ENCODE results near the gene TPCN2.

Gene TPCN2

GRCh38 chr11:69111624-69112542, 63.2 kb downstream of the TPCN2 start:
- H3K27me3 ChIP-seq (ENCODE audit: insufficient read depth, low read length, poor library complexity) = no peaks in the 10 kb centered on the region
- H4K8ac ChIP-seq (ENCODE audit: low read depth, low read length) = no peak overlapping the region
- H3K79me2 ChIP-seq (ENCODE audit: control insufficient read depth, insufficient read depth, low read length) = no peaks in the 10 kb centered on the region
- H2BK5ac ChIP-seq (ENCODE audit: low read length) = no peak overlapping the region
- no CpG with 5 or more reads among the region's 20 CpGs for WGBS (ENCODE audit: extremely low coverage, insufficient coverage, low lambda C conversion rate)
- H3K23ac ChIP-seq (ENCODE audit: low read length) = no peak overlapping the region
- no peak overlapping the region for H3K4me3 ChIP-seq (ENCODE audit: low read length)
- no peak overlapping the region for H3K4me2 ChIP-seq (ENCODE audit: low read length)
- no peaks in the 10 kb centered on the region for H3K79me1 ChIP-seq (ENCODE audit: low read length)
- no peak overlapping the region for H3K18ac ChIP-seq (ENCODE audit: low read length)
- no peaks in the 10 kb centered on the region for H3K36me3 ChIP-seq (ENCODE audit: control insufficient read depth, insufficient read depth, low read length)
- H3K56ac ChIP-seq (ENCODE audit: low read length) = no peak overlapping the region
- no peak overlapping the region for H2BK120ac ChIP-seq (ENCODE audit: low read depth, low read length)
- no peak overlapping the region for H2BK15ac ChIP-seq (replicated peaks; ENCODE audit: low read depth)
- H3K9ac ChIP-seq (ENCODE audit: low read length) = no peak overlapping the region
- no peak overlapping the region for H3K4ac ChIP-seq (ENCODE audit: low read depth, low read length)
- no peak overlapping the region for H2AK5ac ChIP-seq (ENCODE audit: low read length)
- DNase-seq = no peak
- H4K5ac ChIP-seq (ENCODE audit: low read length) = no peak overlapping the region
- H3K27ac ChIP-seq (ENCODE audit: low read depth, low read length) = no peak overlapping the region
- no peaks in the 10 kb centered on the region for H3K4me1 ChIP-seq (ENCODE audit: control insufficient read depth, low read depth, low read length)

DNA sequence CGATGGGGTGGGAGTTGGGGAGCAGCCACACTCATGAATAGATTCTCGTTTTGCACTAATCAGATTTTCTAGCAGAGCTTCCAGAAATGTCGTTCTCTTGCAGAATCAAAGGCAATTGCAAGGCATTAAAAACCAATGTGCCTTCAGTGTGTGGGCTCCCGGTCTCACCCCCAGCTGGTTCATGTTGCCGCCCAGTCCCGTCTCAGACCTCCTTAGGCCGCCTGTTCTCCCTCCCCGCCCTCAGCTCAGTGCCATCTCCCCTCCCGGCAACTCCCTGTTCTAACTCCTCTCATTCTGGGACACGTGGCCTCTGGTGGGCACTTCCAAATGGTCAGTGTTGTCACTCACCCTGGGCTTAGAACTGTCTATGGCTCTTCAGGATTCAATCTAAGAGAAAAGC, 64.5 kb downstream of the TPCN2 start:
- no peak overlapping the region for H3K56ac ChIP-seq (ENCODE audit: low read length)
- H3K4me3 ChIP-seq (ENCODE audit: low read length) = no peak overlapping the region
- no peak overlapping the region for H3K4ac ChIP-seq (ENCODE audit: low read depth, low read length)
- no peaks in the 10 kb centered on the region for H3K36me3 ChIP-seq (ENCODE audit: control insufficient read depth, insufficient read depth, low read length)
- no peak overlapping the region for H3K4me2 ChIP-seq (ENCODE audit: low read length)
- H3K4me1 ChIP-seq (ENCODE audit: control insufficient read depth, low read depth, low read length) = no peaks in the 10 kb centered on the region
- no peak overlapping the region for H4K5ac ChIP-seq (ENCODE audit: low read length)
- H3K27ac ChIP-seq (ENCODE audit: low read depth, low read length) = no peak overlapping the region
- H2AK5ac ChIP-seq (ENCODE audit: low read length) = no peak overlapping the region
- no peak overlapping the region for H3K23ac ChIP-seq (ENCODE audit: low read length)
- H3K79me2 ChIP-seq (ENCODE audit: control insufficient read depth, insufficient read depth, low read length) = no peaks in the 10 kb centered on the region
- H3K27me3 ChIP-seq (ENCODE audit: insufficient read depth, low read length, poor library complexity) = no peaks in the 10 kb centered on the region
- no peak overlapping the region for H3K18ac ChIP-seq (ENCODE audit: low read length)
- H2BK15ac ChIP-seq (replicated peaks; ENCODE audit: low read depth) = no peak overlapping the region
- no peak overlapping the region for H2BK120ac ChIP-seq (ENCODE audit: low read depth, low read length)
- H3K9ac ChIP-seq (ENCODE audit: low read length) = no peak overlapping the region
- DNase-seq = no peak
- no peak overlapping the region for H2BK5ac ChIP-seq (ENCODE audit: low read length)
- WGBS (ENCODE audit: extremely low coverage, insufficient coverage, low lambda C conversion rate) = no CpG with 5 or more reads among the region's 10 CpGs
- H3K79me1 ChIP-seq (ENCODE audit: low read length) = no peaks in the 10 kb centered on the region
- no peak overlapping the region for H4K8ac ChIP-seq (ENCODE audit: low read depth, low read length)

- no peak overlapping the region for H3K27ac ChIP-seq (ENCODE audit: low read depth, low read length)
- H3K27me3 ChIP-seq (ENCODE audit: insufficient read depth, low read length, poor library complexity) = no peaks in the 10 kb centered on the region
- H4K8ac ChIP-seq (ENCODE audit: low read depth, low read length) = no peak overlapping the region
- H3K79me2 ChIP-seq (ENCODE audit: control insufficient read depth, insufficient read depth, low read length) = no peaks in the 10 kb centered on the region
- H3K79me1 ChIP-seq (ENCODE audit: low read length) = no peaks in the 10 kb centered on the region
- no peak overlapping the region for H3K56ac ChIP-seq (ENCODE audit: low read length)
- no CpG with 5 or more reads among the region's 22 CpGs for WGBS (ENCODE audit: extremely low coverage, insufficient coverage, low lambda C conversion rate)
- no peak overlapping the region for H2AK5ac ChIP-seq (ENCODE audit: low read length)
- no peak overlapping the region for H2BK15ac ChIP-seq (replicated peaks; ENCODE audit: low read depth)
- H3K23ac ChIP-seq (ENCODE audit: low read length) = no peak overlapping the region
- H3K4me3 ChIP-seq (ENCODE audit: low read length) = no peak overlapping the region
- no peak overlapping the region for H3K9ac ChIP-seq (ENCODE audit: low read length)
- H2BK120ac ChIP-seq (ENCODE audit: low read depth, low read length) = no peak overlapping the region
- H2BK5ac ChIP-seq (ENCODE audit: low read length) = no peak overlapping the region
- no peaks in the 10 kb centered on the region for H3K4me1 ChIP-seq (ENCODE audit: control insufficient read depth, low read depth, low read length)
- H4K5ac ChIP-seq (ENCODE audit: low read length) = no peak overlapping the region
- no peak overlapping the region for H3K18ac ChIP-seq (ENCODE audit: low read length)
- no peaks in the 10 kb centered on the region for H3K36me3 ChIP-seq (ENCODE audit: control insufficient read depth, insufficient read depth, low read length)
- H3K4me2 ChIP-seq (ENCODE audit: low read length) = no peak overlapping the region
- H3K4ac ChIP-seq (ENCODE audit: low read depth, low read length) = no peak overlapping the region
- DNase-seq = no peak
Measured at GRCh38 chr11:69113646-69114340, 65.1 kb downstream of the TPCN2 start.

- H3K4ac ChIP-seq (ENCODE audit: low read depth, low read length) = no peak overlapping the region
- no peak overlapping the region for H2BK15ac ChIP-seq (replicated peaks; ENCODE audit: low read depth)
- no peak overlapping the region for H3K56ac ChIP-seq (ENCODE audit: low read length)
- no CpG with 5 or more reads among the region's 6 CpGs for WGBS (ENCODE audit: extremely low coverage, insufficient coverage, low lambda C conversion rate)
- H3K4me3 ChIP-seq (ENCODE audit: low read length) = no peak overlapping the region
- DNase-seq = no peak
- H3K79me1 ChIP-seq (ENCODE audit: low read length) = no peaks in the 10 kb centered on the region
- no peak overlapping the region for H3K18ac ChIP-seq (ENCODE audit: low read length)
- no peaks in the 10 kb centered on the region for H3K27me3 ChIP-seq (ENCODE audit: insufficient read depth, low read length, poor library complexity)
- H3K79me2 ChIP-seq (ENCODE audit: control insufficient read depth, insufficient read depth, low read length) = no peaks in the 10 kb centered on the region
- no peak overlapping the region for H4K8ac ChIP-seq (ENCODE audit: low read depth, low read length)
- H3K4me1 ChIP-seq (ENCODE audit: control insufficient read depth, low read depth, low read length) = no peaks in the 10 kb centered on the region
- H3K4me2 ChIP-seq (ENCODE audit: low read length) = no peak overlapping the region
- H3K36me3 ChIP-seq (ENCODE audit: control insufficient read depth, insufficient read depth, low read length) = no peaks in the 10 kb centered on the region
- H2AK5ac ChIP-seq (ENCODE audit: low read length) = no peak overlapping the region
- H4K5ac ChIP-seq (ENCODE audit: low read length) = no peak overlapping the region
- no peak overlapping the region for H2BK120ac ChIP-seq (ENCODE audit: low read depth, low read length)
- no peak overlapping the region for H2BK5ac ChIP-seq (ENCODE audit: low read length)
- no peak overlapping the region for H3K9ac ChIP-seq (ENCODE audit: low read length)
- no peak overlapping the region for H3K27ac ChIP-seq (ENCODE audit: low read depth, low read length)
- no peak overlapping the region for H3K23ac ChIP-seq (ENCODE audit: low read length)
Measured at GRCh38 chr11:69114362-69114761, 65.6 kb downstream of the TPCN2 start.

DNA sequence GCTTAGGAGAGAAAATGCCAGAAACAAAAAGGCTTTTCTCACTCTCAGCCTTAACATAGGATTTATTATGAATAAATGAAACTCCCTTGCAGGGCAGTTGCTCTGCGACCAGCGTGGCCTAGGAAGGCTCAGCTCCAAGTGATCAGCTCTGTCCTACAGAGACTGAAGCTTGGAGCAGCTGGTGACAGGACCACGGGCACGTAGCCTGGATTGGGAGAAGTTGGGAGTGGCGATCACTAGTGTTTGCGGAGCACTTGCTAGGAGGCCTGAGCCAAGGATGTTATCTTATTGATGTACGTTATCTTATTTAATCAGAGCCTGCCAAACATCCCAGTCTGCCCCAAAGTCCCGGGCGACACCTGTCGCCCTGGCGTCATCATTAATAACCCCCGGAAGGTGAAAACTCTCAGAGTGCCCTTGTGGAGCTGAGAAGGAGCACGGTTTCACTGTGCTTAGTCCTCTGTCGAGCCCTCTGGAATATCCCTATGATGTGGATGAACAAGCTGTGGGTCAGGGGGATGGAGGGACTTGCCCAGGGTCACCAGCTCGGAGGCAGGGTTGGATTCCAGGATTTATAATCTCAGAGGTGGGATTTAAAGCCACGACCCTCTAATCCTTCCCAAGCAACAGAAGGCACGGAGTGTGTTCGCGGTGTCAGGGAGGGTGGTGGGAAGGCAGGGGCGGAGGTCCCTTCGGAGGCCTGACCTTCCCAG, 66.2 kb downstream of the TPCN2 start:
- no CpG with 5 or more reads among the region's 21 CpGs for WGBS (ENCODE audit: extremely low coverage, insufficient coverage, low lambda C conversion rate)
- Histone ChIP-seq H2AK5ac (ENCODE audit: low read length) (no peak overlapping the region), H3K18ac (ENCODE audit: low read length) (no peak overlapping the region), H3K4me3 (ENCODE audit: low read length) (no peak overlapping the region), H4K5ac (ENCODE audit: low read length) (no peak overlapping the region), H3K79me1 (ENCODE audit: low read length) (no peaks in the 10 kb centered on the region), H4K8ac (ENCODE audit: low read depth, low read length) (no peak overlapping the region), H3K27ac (ENCODE audit: low read depth, low read length) (no peak overlapping the region), H3K79me2 (ENCODE audit: control insufficient read depth, insufficient read depth, low read length) (no peaks in the 10 kb centered on the region), H2BK15ac (replicated peaks; ENCODE audit: low read depth) (no peak overlapping the region), H3K23ac (ENCODE audit: low read length) (no peak overlapping the region), H3K4me1 (ENCODE audit: control insufficient read depth, low read depth, low read length) (no peaks in the 10 kb centered on the region), H3K9ac (ENCODE audit: low read length) (no peak overlapping the region), H3K4me2 (ENCODE audit: low read length) (no peak overlapping the region), H3K4ac (ENCODE audit: low read depth, low read length) (no peak overlapping the region), H3K36me3 (ENCODE audit: control insufficient read depth, insufficient read depth, low read length) (no peaks in the 10 kb centered on the region), H2BK120ac (ENCODE audit: low read depth, low read length) (no peak overlapping the region), H3K27me3 (ENCODE audit: insufficient read depth, low read length, poor library complexity) (no peaks in the 10 kb centered on the region), H3K56ac (ENCODE audit: low read length) (no peak overlapping the region), H2BK5ac (ENCODE audit: low read length) (no peak overlapping the region)
- DNase-seq = no peak

Measured in mesendoderm (in vitro differentiated cells).